22Rv1 (cell line): ENCODE data around the gene EFNA2.

Experiments
- CTCF ChIP-seq: fragments of 450-650 bp; IDR thresholded peaks from 2 replicates; pipeline ENCODE4 v1.5.1; 2017; ENCODE audit warnings: mild to moderate bottlenecking
- ZFX ChIP-seq: fragments of 450-650 bp; IDR thresholded peaks from 2 replicates; pipeline ENCODE4 v1.6.1; 2017; ENCODE audit warnings: antibody characterized with exemption, borderline replicate concordance

DNA sequence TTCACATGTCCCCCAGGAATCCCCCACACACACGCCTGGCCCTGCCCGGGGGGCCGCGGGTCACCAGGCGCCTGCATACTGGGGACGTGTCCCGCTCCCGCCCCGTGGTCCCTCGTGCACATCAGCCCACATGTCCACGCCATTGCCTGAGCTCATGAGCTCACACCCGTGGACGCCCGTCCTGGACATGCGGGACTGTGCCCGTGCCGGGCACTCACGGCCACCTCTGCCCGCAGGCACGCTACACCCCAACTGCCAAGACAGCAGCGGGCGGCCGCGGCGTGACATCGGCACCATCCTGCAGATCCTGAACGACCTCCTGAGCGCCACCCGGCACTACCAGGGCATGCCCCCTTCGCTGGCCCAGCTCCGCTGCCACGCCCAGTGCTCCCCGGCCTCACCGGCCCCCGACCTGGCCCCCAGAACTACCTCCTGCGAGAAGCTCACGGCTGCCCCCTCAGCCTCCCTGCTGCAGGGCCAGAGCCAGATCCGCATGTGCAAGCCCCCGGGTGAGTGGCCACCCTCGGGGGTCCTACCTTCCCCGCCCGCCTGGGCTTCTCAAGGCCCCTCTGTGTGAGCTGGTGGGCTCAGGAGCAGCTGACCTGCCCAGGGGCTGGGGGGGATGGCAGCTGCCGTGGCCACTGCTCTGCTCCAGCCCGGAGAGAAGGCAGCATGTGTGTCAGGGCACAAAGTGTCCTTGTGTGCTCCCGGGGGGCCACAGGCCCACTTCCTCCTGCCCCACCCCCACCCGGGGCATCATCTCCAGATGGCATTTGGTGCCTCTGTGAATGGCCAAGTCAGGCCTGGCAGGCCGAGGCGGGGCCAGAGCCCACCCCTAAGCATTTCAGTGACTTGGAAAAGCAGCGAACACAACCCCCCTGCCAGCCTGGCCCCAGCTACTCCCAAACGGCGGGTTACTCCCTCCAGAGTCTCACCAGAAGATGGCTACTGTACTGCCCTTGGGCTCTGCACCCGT, 30.2 kb upstream of the EFNA2 start:
- no peak for TF ChIP-seq CTCF
- TF ChIP-seq ZFX, result no peak
